ENCODE measurements around the gene LIN28A.

Gene LIN28A

DNA sequence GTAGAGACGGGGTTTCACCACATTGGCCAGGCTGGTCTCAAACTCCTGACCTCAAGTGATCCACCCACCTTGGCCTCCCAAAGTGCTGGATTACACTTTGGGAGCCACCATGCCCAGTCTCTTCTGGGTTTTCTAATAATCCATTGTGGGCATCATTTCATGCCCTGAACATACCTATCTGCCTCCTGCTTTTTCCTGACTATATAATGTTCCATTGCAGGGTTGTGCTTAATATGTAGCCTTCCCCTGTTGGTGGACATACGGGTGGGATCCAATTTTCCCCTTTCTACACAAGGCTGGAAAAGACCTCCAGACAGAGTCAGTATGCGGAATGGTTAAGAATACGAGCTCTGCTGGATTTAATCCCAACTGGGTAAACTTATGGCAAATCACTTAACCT lies 34.6 kb upstream of the LIN28A start:
- TF ChIP-seq, protein P1, sequence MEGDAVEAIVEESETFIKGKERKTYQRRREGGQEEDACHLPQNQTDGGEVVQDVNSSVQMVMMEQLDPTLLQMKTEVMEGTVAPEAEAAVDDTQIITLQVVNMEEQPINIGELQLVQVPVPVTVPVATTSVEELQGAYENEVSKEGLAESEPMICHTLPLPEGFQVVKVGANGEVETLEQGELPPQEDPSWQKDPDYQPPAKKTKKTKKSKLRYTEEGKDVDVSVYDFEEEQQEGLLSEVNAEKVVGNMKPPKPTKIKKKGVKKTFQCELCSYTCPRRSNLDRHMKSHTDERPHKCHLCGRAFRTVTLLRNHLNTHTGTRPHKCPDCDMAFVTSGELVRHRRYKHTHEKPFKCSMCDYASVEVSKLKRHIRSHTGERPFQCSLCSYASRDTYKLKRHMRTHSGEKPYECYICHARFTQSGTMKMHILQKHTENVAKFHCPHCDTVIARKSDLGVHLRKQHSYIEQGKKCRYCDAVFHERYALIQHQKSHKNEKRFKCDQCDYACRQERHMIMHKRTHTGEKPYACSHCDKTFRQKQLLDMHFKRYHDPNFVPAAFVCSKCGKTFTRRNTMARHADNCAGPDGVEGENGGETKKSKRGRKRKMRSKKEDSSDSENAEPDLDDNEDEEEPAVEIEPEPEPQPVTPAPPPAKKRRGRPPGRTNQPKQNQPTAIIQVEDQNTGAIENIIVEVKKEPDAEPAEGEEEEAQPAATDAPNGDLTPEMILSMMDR (IDR thresholded peaks at IDR 0.05) = no peak

DNA sequence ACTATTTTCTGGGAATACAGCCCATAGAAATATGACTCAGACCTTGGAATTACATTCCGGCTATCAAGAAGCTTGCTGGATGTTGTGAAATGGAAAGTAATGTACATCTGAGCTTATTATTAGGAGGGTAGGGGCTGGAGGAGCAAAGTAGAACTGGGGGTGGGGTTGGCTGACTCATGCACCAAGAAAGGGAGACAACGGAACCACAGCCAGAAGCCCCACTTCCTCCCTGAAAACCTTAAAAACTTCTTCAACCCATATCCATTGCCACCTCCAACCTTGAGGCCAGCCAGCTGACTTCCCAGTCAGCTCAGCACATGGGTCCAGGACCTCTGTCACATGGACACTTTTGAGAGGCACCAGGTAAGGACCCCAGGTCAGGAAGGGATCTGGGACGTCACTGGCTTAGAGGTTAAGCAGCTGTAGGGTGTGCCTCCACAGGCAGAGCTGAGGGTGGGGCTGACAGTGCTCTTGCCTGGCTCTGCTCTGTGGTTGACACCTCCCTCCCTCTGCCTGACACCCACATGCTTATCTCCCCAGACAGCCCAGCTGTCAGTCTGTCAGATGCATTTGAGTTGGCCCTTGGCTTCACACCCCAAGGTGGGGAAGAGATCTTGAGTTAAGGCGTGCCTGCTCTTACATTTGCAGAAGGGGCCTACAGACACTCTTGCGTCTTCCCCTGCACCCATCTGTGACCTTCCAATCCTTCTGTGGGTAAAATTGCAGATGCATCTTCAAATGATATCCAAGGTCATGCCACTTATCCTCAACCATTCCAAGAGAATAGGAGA lies 32.3 kb upstream of the LIN28A start:
- TF ChIP-seq, protein P1 (IDR thresholded peaks at IDR 0.05) = no peak

DNA sequence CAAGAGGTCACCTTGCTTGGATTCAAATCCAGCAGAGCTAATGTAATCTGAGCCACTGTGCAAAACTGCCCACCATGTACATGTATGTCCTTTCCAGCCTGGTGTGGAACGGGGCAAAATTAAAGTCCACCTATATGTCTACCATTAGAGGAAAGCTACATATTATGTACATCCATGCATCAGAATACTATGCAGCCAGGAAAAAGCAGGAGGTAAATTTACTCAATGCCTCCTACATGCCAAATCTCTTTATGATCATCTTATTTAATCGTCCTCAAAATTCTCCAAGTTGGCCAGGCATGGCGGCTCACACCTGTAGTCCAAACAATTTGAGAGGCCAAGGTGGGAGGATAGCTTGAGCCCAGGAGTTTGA lies 31.8 kb upstream of the LIN28A start:
- TF ChIP-seq, protein P1 (IDR thresholded peaks at IDR 0.05) = no peak

DNA sequence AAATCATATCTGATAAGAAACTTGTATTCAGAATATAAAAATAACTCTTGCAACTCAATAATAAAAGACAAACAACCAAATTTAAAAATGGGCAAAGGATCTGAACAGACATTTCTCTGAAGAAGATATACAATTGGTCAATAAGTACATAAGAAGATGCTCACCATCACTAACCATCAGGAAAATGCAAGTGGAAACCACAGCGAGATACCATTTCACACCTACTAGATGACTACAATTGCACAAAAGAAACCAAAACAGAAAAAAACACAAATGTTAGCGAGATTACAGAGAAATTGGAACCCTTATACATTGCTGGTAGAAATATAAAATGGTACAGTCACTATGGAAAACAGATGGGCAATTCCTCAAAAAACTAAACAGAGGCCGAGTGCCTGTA lies 26.5 kb upstream of the LIN28A start:
- TF ChIP-seq, protein P1 (IDR thresholded peaks at IDR 0.05) = no peak

DNA sequence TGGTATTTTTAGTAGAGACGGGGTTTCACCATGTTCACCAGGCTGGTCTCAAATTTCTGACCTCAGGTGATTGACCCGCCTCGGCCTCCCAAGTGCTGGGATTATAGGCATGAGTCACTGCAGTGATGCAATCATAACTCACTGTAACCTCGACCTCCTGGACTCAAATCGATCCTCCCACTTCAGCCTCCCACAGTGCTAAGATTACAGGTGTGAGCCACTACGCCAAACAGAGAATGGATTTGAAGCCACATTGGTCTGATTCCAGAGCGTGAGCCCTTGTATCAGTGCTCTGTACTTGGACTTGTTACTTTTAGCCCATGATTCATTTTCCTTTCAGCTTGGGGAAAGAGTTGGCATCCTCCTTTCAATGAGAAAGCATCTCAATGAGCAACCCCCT lies 23.2 kb upstream of the LIN28A start:
- TF ChIP-seq, protein P1 (IDR thresholded peaks at IDR 0.05) = no peak

DNA sequence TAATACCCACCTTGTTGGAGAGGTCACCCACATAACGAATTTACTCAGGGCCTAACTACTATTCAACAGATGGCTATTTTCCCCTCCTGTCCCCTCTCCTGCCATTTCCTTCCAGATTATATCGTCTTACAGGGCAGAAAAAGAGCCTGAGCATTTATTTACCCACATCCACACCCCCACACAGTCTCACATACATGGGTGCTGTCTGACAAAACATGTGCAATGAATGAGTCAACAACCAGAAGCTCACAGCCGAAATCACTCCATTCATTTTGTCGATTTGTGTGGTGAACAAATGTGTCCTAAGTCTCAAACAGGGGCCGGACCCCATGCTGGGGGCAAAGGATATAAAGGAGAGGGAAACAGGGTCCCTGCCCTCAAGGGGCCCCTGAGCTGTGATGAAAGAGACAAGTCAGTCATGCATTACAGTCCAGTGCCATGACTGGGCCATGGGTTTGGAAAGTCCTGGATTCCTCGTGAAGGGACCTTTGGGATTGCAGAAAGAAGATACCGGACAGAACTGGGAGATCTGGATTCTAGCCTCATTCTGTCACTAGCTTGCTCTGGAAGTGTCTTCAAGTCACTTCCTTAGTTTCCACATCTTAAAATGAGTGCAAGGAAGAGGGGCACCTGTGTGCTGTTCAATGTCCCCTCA lies 21.7 kb upstream of the LIN28A start:
- TF ChIP-seq, protein P1 (IDR thresholded peaks at IDR 0.05) = no peak

DNA sequence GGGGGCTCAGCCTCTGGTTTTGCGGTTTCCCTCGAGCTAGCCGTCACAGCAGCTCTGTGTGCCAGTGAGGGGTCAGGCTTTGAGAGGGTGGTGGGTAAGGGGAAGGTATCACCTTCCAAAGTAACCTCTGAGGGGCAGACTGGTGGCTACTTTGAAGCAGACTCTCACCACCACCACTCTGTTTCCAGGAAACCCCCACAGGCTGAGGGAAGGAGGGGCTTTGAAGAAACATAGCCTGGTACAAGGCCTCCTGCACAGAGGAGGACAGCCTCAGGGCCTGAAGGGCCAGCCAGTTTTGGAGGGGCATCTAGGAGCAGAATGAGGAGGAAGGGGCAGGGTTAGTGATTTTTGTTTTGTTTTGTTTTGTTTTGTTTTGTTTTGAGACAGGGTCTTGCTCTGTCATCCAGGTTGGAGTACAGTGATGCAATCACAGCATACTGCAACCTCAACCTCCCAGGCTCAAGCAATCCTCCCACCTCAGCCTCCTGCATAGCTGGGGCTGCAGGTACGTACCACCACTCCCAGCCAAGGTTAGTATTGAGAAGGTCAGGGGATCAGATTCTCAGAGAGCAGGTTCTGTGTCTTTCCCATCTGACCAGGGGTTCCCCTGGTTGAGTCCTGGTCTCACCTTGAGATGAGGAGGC lies 20.9 kb upstream of the LIN28A start:
- TF ChIP-seq, protein P1 (IDR thresholded peaks at IDR 0.05) = no peak
